Transverse colon (tissue), 4 donors: ENCODE measurements around the gene ZNF580. TPM values are rescaled to one million over a fixed set of nuclear protein-coding genes. Genes with fewer than 3 reads are reported as not detected.

ENCODE experiments used
- DNase-seq: peaks from one replicate; pipeline ENCODE4 v3.0.0-alpha.2; 2019
- H3K27ac ChIP-seq, 4 donors: fragments of 200-600 bp; sonication (generic); 2 replicates each; pipeline ENCODE4 v1.5.1; 2016 to 2018; ENCODE audit warnings: inconsistent platforms in 4 of 4
- H3K27me3 ChIP-seq: fragments of 200-600 bp; sonication (generic); 2 replicates; pipeline ENCODE4 v1.5.1; 2017; ENCODE audit warnings: inconsistent platforms
- H3K36me3 ChIP-seq, 4 donors: fragments of 200-600 bp; sonication (generic); 2 replicates each; pipeline ENCODE4 v1.5.1; 2017 to 2019; ENCODE audit warnings: inconsistent platforms in 4 of 4
- H3K4me1 ChIP-seq, 4 donors: fragments of 200-600 bp; sonication (generic); 2 replicates each; pipeline ENCODE4 v1.5.1; 2017 to 2020; ENCODE audit warnings: inconsistent platforms in 4 of 4
- H3K4me3 ChIP-seq, 4 donors: fragments of 200-600 bp; sonication (generic); 1 replicate in 1 of 4; 2 replicates in 3 of 4; pipeline versions ENCODE4 v1.5.1 to v1.6.1; 2017 to 2019; ENCODE audit warnings: inconsistent platforms in 4 of 4
- H3K9me3 ChIP-seq, 2 donors: fragments of 200-600 bp; sonication (generic); 2 replicates each; pipeline ENCODE4 v1.5.1; 2017 to 2019; ENCODE audit warnings: inconsistent platforms in 2 of 2
- CTCF ChIP-seq, 5 experiments: fragments of 200-600 bp in 3 of 5; fragments of 450-650 bp in 2 of 5; sonication (generic) in 3 of 5; IDR thresholded peaks; 1 replicate in 2 of 5; 2 replicates in 3 of 5; pipeline ENCODE4 v1.5.1; 2016 to 2017; ENCODE audit warnings: antibody characterized with exemption in 5 of 5, inconsistent platforms in 3 of 5, mild to moderate bottlenecking in 2 of 5, moderate library complexity in 1 of 5
- EP300 ChIP-seq: sonication (generic); formaldehyde crosslinking; IDR thresholded peaks from one replicate; pipeline ENCODE4 v1.6.1; 2017; ENCODE audit warnings: antibody characterized with exemption, low read depth
- POLR2A ChIP-seq: fragments of 450-650 bp; IDR thresholded peaks from one replicate; pipeline ENCODE4 v1.6.1; 2016; ENCODE audit warnings: antibody characterized with exemption, mild to moderate bottlenecking, moderate library complexity
- POLR2AphosphoS5 ChIP-seq, 3 donors: sonication (generic); formaldehyde crosslinking; IDR thresholded peaks; one replicate each; pipeline ENCODE4 v1.6.1; 2016; ENCODE audit warnings: antibody characterized with exemption in 3 of 3
- WGBS, 2 donors: methylation state at CpG; one replicate each; pipeline ENCODE4 v1.1.5; 2018; ENCODE audit warnings: low coverage in 1 of 2; 5-methylcytosine and 5-hydroxymethylcytosine counted together
- in situ Hi-C, 4 donors: fragments of 200-750 bp; cut with MboI; loops; one replicate each; pipeline versions ENCODE4 v1.15.0 to v1.15.1; 2017; ENCODE audit warnings: low sequenced_read_pairs in 3 of 4, low pct_ligation_motif_present in 1 of 4, low pct_unique_long_range_greater_than_20kb in 1 of 4
- intact Hi-C: fragments of 100-400 bp; cut with DNase I; formaldehyde crosslinking; loops from one replicate; pipeline ENCODE4 v1.15.1; 2023; ENCODE audit warnings: low total_unique reads
- total RNA-seq, 4 donors: library from RNA; depleted of rRNA; stranded (reverse); fragments of >200 nt; gene quantifications; one replicate each; pipeline ENCODE4 v1.1.0, GENCODE V29; 2016

ZNF580 gene
- total RNA-seq, 4 donors from 2014 or later = 15.2 to 154 (median 25.7) TPM

- in situ Hi-C loops = no loop called here
- Histone ChIP-seq H3K9me3 (no peaks in the 10 kb centered on the region), H3K36me3 (no peaks in the 10 kb centered on the region), H3K27me3 (no peaks in the 10 kb centered on the region), H3K27ac (peak overlapping the region; percentile 82 to 91 (median 86)), H3K4me3 (peak overlapping the region; percentile 58 to 87 (median 74)), H3K4me1 (peaks cover 20 to 43% (median 33%) of the 10 kb centered on the region in 4 donors)
- intact Hi-C loops = no loop called here
- WGBS, 2 donors = 38% methylated on average over 22 of the region's 25 CpGs; no CpG with 5 or more reads in 1 of the 2 donors
- TF ChIP-seq EP300 (no peak), POLR2A (no peak), POLR2AphosphoS5 (IDR thresholded peaks at IDR 0.05) (no peak)
- no peak for DNase-seq
Measured at GRCh38 chr19:55648585-55649267, 7.9 kb downstream of the ZNF580 start.

- intact Hi-C loops (loop anchor here (10.0 kb wide), 1 partner anchor 265 kb away; the partner anchor contains the start of genes RPL28 and TMEM238), in situ Hi-C loops (no loop called here)
- Histone ChIP-seq H3K4me3 (peak overlapping the region in 2 of 4 donors; percentile 78 to 87), H3K9me3 (no peaks in the 10 kb centered on the region), H3K27ac (peak overlapping the region; percentile 82 to 91 (median 86)), H3K36me3 (no peaks in the 10 kb centered on the region), H3K27me3 (no peaks in the 10 kb centered on the region), H3K4me1 (peaks cover 16 to 36% (median 25%) of the 10 kb centered on the region in 4 donors)
- DNase-seq = no peak
- TF ChIP-seq POLR2AphosphoS5 (IDR thresholded peaks at IDR 0.05) = no peak
- TF ChIP-seq POLR2A = no peak
- no peak for TF ChIP-seq EP300
- TF ChIP-seq CTCF (IDR thresholded peaks at IDR 0.05) = no peak
- WGBS, 2 donors = 84 to 100% methylated on average over 2 to 9 of the region's 17 CpGs
Measured at GRCh38 chr19:55649268-55650125, 8.7 kb downstream of the ZNF580 start.

- peaks cover 13 to 32% (median 25%) of the 10 kb centered on the region in 4 donors for H3K4me1 ChIP-seq
- H3K27me3 ChIP-seq = no peaks in the 10 kb centered on the region
- no peak overlapping the region for H3K27ac ChIP-seq
- no peaks in the 10 kb centered on the region for H3K36me3 ChIP-seq
- TF ChIP-seq POLR2A = no peak
- TF ChIP-seq POLR2AphosphoS5 (IDR thresholded peaks at IDR 0.05) = no peak
- TF ChIP-seq EP300 = no peak
- no peak for TF ChIP-seq CTCF (IDR thresholded peaks at IDR 0.05)
- WGBS, 2 donors = 85 to 93% methylated on average over 4 of the region's 4 CpGs
- intact Hi-C loops (loop anchor here (10.0 kb wide), 1 partner anchor 265 kb away; the partner anchor contains the start of genes RPL28 and TMEM238), in situ Hi-C loops (no loop called here)
- no peaks in the 10 kb centered on the region for H3K9me3 ChIP-seq
- H3K4me3 ChIP-seq = no peak overlapping the region
- no peak for DNase-seq
Measured at GRCh38 chr19:55650126-55650557, 9.3 kb downstream of the ZNF580 start.

GRCh38 chr19:55650602-55651230 lies 9.9 kb downstream of the ZNF580 start:
- Histone ChIP-seq H3K4me3 (no peak overlapping the region), H3K4me1 (peaks cover 13 to 33% (median 27%) of the 10 kb centered on the region in 4 donors), H3K36me3 (no peaks in the 10 kb centered on the region), H3K9me3 (no peaks in the 10 kb centered on the region), H3K27me3 (no peaks in the 10 kb centered on the region), H3K27ac (no peak overlapping the region)
- in situ Hi-C loops = no loop called here
- intact Hi-C loops = loop anchor here (10.0 kb wide), 1 partner anchor 266 kb away; the partner anchor contains the start of genes RPL28 and TMEM238
- TF ChIP-seq POLR2A = no peak
- no peak for TF ChIP-seq POLR2AphosphoS5 (IDR thresholded peaks at IDR 0.05)
- TF ChIP-seq EP300 = no peak
- no peak for TF ChIP-seq CTCF (IDR thresholded peaks at IDR 0.05)
- WGBS, 2 donors = 88 to 97% methylated on average over 3 to 17 of the region's 17 CpGs
- no peak for DNase-seq
